ENCODE data around the gene TSPAN3. TPM values are rescaled to one million over a fixed set of nuclear protein-coding genes. Genes with fewer than 3 reads are reported as not detected.

The TSPAN3 gene
- total and polyA plus RNA-seq, 11 donors, result 58.1 to 247 (median 133) TPM

DNA sequence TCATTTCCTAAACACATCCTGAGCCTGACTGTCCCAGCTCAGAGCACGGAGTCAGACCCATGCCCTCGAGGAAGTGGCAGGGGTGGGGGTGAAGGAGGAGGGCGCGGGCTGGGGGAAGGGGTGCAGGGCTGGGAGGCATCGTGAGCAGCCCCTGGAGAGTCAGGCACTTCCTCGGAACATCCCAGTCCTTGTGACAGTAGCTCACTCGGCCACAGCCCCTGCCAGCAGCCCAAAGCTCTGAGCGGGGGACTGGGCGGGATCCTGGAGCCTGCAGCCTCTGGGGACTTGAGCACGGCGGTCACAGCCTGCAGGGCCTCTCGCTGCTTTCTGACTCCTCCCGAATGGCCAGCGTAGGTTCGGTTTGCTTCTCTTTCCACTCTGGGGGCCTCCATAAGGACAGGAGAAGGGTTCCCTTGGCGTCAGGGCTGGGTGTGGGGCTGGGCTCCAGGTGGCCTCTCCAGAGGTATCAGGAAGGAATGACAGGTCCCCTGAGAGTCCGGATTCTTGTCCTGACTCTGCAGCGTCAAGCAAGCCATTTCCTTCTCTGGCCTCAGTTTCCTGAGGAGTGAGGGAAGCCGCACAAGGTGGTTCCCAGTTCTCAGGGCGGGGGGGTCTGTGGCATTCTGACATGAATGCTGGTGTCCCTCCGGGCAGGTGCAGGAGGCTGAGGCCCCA, 55.1 kb downstream of the TSPAN3 start:
- ATAC-seq, result peak in 2 of 4 donors; percentile 7 to 41
- no peak overlapping the region for H3K27ac ChIP-seq

DNA sequence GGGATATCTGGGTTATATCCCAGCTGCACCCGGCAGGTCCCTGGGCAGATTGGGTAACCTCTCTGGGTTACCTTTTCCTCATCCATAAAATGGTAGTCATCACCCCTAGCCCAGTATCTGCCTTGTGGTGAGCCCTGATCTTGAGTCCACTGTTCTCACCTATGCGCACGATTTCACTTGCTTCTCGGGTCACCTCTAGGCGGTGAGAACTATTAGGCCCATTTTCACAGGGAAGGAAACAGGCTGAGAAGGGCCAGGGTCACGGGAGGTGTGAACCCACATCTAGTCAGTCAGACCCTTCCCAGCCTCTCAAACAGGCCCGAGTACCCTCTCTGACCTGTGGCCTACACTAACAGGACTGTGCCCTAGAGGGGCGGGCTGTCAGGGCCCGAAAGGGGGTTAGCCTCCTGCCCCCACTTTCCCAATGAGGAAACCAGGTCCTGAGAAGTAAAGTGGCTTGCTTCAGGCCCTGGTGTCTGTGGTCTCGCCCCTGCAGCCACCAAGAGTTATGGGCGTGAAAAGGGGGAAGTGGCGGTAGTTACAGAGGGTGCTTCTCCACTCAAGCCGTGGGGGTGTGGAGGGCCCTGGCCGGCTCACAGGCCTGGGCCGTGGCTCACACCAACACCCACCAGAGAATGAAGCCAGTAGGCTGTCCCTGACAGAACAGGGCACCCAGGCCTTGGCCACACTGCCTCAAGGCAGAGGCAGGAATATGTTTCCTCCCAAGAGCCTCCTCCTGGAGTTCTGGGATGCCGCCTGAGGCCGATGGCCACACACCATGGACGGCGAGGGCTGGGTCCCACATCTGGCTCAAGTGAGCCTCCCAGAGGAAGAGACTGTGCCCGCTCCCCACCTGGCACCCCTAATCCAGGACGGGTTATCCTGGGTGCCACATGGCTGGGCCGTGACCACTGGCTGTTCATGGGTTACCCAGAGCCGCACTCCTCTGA, 56.5 kb downstream of the TSPAN3 start:
- Histone ChIP-seq H3K4me1 (peaks cover 0 to 81% (median 3%) of the 10 kb centered on the region in 12 donors), H3K9me3 (no peaks in the 10 kb centered on the region), H3K4me3 (no peak overlapping the region), H3K27ac (peak overlapping the region in 1 of 12 donors; percentile 77), H3K27me3 (no peaks in the 10 kb centered on the region), H3K36me3 (peaks cover 0 to 11% (median 0%) of the 10 kb centered on the region in 9 donors)
- 85 to 90% (median 89%) methylated on average over 22 to 23 of the region's 23 CpGs for WGBS, 4 donors
- intact Hi-C loops (cut with DNase I), result no loop called here
- DNase-seq (peak in 3 of 5 donors; percentile 47 to 69 (median 62)), ATAC-seq (peak in 3 of 4 donors; percentile 47 to 60 (median 48))
- TF ChIP-seq POLR2A (IDR thresholded peaks at IDR 0.05), result no peak
- TF ChIP-seq, protein P1, sequence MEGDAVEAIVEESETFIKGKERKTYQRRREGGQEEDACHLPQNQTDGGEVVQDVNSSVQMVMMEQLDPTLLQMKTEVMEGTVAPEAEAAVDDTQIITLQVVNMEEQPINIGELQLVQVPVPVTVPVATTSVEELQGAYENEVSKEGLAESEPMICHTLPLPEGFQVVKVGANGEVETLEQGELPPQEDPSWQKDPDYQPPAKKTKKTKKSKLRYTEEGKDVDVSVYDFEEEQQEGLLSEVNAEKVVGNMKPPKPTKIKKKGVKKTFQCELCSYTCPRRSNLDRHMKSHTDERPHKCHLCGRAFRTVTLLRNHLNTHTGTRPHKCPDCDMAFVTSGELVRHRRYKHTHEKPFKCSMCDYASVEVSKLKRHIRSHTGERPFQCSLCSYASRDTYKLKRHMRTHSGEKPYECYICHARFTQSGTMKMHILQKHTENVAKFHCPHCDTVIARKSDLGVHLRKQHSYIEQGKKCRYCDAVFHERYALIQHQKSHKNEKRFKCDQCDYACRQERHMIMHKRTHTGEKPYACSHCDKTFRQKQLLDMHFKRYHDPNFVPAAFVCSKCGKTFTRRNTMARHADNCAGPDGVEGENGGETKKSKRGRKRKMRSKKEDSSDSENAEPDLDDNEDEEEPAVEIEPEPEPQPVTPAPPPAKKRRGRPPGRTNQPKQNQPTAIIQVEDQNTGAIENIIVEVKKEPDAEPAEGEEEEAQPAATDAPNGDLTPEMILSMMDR (IDR thresholded peaks at IDR 0.05), result no peak

More for the DNA sequence above, 55.1 kb downstream of the TSPAN3 start:
- no peaks in the 10 kb centered on the region for H3K9me3 ChIP-seq
- 41 to 58% (median 51%) methylated on average over 8 to 21 of the region's 21 CpGs for whole genome bisulfite sequencing, 4 donors
- H3K27me3 ChIP-seq, result no peaks in the 10 kb centered on the region
- peak in 2 of 5 donors; percentile 35 for DNase-seq
- intact Hi-C loops (cut with DNase I), result no loop called here
- H3K4me1 ChIP-seq, result peaks cover 0 to 82% (median 4%) of the 10 kb centered on the region in 12 donors
- peaks cover 0 to 12% (median 0%) of the 10 kb centered on the region in 9 donors for H3K36me3 ChIP-seq
- peak overlapping the region in 5 of 12 donors; percentile 10 to 15 (median 12) for H3K4me3 ChIP-seq
- TF ChIP-seq POLR2A (IDR thresholded peaks at IDR 0.05), result no peak
- TF ChIP-seq, protein P1 (IDR thresholded peaks at IDR 0.05), result no peak

DNA sequence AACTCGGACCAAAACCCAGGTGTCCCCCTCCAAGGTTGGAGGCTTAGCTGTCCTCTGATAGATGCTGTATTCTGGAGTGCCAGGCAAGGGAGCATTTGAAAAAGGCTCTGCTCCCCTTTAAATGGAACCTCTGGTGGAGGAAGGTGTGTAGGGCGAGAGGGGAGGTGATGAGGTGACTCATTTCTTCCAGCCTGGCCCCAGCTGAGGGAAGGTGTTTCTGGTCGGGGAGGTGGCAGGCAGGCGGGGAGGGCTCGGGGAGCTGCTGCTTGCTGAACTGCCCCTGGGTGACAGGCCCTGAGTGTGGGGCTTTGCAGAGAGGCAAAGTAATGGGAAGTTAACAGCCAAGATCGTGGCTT, 57.2 kb downstream of the TSPAN3 start:
- peak in 1 of 5 donors; percentile 72 for DNase-seq
- peak overlapping the region in 1 of 12 donors; percentile 77 for H3K27ac ChIP-seq
- peak in 1 of 4 donors; percentile 14 for ATAC-seq
- WGBS, 4 donors, result 73 to 85% (median 83%) methylated on average over 6 of the region's 6 CpGs
- H3K4me3 ChIP-seq, result peak overlapping the region in 1 of 12 donors; percentile 4
- peaks cover 0 to 7% (median 0%) of the 10 kb centered on the region in 9 donors for H3K36me3 ChIP-seq
- TF ChIP-seq, protein P1 (IDR thresholded peaks at IDR 0.05), result no peak
- no peak for TF ChIP-seq POLR2A (IDR thresholded peaks at IDR 0.05)
- no peaks in the 10 kb centered on the region for H3K27me3 ChIP-seq
- peaks cover 0 to 79% (median 3%) of the 10 kb centered on the region in 12 donors for H3K4me1 ChIP-seq
- no peaks in the 10 kb centered on the region for H3K9me3 ChIP-seq
- intact Hi-C loops (cut with DNase I), result no loop called here

DNA sequence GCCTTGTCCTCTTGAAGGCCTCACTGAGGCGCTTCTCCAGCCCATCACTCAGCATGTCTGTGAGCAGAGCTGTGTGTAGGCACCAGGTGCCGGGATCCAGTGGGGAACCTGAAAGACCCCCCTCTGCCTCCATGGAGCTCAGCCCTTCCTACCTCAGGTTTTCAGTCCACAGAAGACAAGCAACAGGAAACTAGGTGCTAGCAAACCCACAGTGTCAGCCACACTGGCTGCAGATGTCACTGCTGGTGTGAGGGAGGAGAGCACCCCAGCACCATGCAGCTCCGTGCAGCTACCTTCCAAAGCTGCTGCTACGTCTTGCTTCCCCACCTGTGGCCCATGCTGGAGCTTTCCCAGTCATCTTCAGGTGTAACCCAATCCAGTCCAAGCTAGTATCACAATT, 58.0 kb downstream of the TSPAN3 start:
- ATAC-seq, result no peak
- peak overlapping the region in 1 of 12 donors; percentile 77 for H3K27ac ChIP-seq
- TF ChIP-seq, protein P1 (IDR thresholded peaks at IDR 0.05), result no peak
- TF ChIP-seq POLR2A (IDR thresholded peaks at IDR 0.05), result no peak
- DNase-seq, result peak in 1 of 5 donors; percentile 35
- no peaks in the 10 kb centered on the region for H3K9me3 ChIP-seq
- H3K4me3 ChIP-seq, result peak overlapping the region in 1 of 12 donors; percentile 4
- peaks cover 0 to 1% (median 0%) of the 10 kb centered on the region in 9 donors for H3K36me3 ChIP-seq
- WGBS, 4 donors, result 60 to 72% (median 70%) methylated on average over 3 to 4 of the region's 4 CpGs
- H3K27me3 ChIP-seq, result no peaks in the 10 kb centered on the region
- peaks cover 0 to 71% (median 3%) of the 10 kb centered on the region in 12 donors for H3K4me1 ChIP-seq
- intact Hi-C loops (cut with DNase I), result no loop called here
